GM19397 (cell line): ENCODE data around the gene TK2.

Source experiments
- ATAC-seq: cut with Tn5 transposase; IDR thresholded peaks from one replicate; pipeline ENCODE4 v1.9.1; 2021; ENCODE audit warnings: mild to moderate bottlenecking, moderate library complexity; ENCODE audit not compliant: unreplicated experiment

Gene TK2

DNA sequence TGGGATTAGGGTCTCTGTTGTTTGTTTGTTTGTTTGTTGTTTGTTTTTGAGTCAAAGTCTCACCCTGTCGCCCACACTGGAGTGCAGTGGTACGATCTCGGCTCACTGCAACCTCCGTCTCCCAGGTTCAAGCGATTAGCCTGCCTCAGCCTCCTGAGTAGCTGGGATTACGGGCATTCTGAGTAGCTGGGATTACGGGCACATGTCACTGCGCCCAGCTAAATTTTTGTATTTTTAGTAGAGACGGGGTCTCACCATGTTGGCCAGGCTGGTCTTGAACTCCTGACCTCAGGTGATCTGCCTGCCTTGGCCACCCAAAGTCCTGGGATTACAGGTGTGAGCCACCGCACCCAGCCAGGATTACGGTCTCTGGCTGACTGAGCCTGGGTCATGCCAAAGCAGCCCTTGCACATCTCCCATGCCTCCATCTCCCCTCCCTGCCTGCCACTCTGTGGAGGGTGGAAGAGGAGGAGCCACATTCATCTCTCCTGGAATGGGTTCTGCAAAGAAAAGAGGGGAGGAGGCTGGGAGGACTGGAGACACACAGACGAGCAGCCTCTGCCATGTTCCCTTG, 63.6 kb downstream of the TK2 start:
- ATAC-seq = no peak

DNA sequence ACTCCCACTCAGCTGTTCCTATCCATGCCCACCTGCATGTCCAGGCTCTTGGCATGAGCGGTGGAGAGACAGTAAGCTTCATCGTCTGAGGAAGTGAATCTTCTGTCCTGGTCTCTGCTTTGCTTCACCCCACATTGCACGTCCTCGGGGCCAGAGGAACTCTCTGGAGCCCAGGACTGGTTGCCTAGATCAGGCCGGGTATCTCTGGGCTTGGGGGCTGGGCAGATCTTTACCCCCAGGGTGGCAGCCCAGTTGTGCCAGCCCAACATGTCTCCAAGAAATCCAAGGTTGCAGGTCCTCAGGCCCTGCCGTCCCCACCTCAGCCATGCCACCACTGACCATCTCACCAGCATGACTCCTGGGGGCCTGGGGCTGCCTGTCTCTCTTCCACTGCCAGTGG, 64.5 kb downstream of the TK2 start:
- no peak for ATAC-seq

DNA sequence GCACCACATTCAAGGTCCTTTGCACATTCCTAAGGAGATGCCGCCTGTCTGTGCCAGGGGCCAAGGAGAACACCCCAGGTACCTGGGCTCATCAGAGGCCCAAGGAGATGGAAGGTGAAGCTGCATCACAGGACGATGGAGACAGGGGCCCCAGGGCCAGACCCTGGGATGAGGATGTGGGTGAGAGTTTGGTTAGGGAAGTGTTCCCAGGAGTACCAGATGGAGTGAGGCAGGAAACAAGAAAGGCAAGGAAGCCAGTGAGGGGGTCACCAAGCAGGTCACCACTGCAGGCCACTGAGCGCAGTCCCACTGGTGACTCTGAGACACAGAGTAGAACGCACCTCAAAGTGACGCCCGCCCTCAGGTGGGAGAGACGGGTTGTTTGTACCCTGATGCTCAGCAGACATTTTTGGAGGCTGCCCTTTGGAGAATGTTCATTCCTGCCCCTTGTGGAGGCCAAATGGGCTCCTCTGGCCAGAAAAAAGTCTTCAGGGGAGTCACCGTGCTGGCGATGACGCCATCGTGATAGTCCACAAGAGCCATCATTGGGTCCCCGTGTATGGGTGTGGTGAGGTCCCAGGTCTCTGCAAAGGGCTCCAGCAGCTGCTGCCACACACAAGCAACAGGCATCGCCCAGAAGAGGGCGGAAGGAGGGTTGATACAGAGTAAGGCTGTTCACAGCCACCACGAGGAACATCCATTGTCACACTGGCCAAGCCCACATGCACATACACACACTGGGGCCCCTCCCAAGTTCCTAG, 65.3 kb downstream of the TK2 start:
- no peak for ATAC-seq

DNA sequence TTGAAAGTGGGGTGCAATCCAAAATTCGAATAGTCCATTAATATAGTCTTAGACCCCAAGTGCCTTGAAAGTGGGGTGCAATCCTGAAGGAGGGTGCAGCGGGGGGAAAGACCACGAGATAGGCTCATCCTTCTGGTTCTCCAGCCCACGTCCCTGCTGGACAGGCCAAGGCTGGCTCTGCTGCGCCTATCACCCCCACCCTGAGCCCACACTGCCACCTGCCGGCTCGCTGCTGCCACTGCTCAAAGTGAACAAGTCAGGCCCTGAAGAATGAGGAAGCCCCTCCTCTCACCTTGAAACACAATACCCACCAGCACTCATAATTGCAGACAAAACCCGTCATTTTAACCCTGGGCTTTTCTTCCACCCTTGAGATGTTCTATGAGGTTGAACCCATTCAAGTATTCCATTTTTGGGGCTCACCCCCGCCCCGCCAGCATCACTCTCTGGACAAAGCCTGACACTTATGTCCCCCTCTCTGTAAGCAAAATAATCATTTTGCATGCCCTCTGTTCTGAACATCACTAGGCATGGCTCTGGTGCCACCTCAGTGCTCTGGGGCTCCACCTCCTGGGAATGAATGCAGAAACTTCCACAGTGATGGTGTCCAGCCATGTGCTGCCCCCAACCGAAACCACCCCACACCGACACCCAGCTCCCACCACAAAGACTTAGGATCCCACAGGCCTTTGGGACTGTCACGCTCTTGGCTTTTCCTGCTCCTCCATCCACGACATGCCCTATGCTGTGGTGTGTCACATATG, 66.1 kb downstream of the TK2 start:
- peak; percentile 56 for ATAC-seq

DNA sequence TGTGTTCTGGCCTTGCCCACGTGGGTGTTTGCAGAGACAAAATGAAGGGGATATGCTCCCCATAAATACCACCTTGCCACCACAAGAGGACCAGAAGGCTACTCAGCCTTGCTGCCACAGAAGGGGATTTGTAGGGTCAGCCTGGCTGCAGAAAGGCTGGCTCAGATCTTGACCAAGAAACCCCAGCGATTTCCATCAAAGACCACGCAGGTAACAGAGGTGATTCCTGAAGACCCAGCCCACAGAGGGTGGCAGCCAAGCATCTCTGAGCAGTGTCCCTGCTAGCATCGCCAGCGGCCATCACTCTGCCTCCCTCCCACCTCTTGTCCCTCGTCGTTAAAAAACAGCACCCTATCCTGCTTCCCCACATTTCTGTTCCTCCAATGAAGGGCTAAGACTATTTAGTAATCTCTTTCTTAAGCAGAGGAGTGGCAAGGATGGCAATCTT, 68.0 kb downstream of the TK2 start:
- ATAC-seq = no peak

DNA sequence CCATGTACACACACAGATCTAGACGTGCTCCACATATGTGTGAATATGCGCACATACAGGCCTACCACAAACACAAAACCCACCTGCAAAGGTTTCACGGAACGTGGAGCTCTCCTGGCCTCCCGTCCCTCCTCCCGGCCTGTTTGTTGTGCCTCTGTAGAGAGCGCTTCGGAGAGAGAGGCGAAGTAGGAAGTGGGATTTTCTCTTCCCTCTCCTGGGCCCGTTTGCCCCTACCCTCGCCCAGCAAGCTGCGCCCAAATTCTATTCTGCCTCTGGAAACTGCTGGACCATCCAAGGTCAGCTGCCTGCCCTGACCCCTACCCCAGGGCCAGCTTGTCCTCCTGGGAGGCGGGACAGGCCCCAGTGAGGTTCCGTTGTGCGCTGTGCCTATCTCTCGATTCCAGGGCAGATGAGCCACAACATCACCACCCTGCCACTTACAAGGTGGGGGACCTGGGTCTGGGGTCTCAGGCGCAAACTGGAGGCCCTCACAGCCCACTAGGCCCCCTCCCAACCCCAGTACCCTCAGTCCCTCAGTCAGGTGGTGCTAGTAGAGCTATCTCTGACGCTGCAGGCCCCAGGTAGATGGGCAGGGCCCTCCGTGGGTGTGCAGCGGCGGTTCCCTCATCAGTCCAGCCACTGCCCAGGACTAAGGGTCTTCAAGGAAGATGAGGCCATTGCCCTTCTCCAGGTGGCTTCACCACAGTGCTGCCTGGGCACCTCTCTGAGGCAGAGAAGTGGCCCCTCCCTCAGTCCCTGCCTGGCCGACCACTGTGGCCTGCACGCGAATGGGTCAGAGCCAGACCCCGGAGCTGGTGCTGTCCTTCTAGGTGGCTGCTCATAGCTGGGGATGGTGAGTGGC, 68.6 kb downstream of the TK2 start:
- ATAC-seq = no peak

DNA sequence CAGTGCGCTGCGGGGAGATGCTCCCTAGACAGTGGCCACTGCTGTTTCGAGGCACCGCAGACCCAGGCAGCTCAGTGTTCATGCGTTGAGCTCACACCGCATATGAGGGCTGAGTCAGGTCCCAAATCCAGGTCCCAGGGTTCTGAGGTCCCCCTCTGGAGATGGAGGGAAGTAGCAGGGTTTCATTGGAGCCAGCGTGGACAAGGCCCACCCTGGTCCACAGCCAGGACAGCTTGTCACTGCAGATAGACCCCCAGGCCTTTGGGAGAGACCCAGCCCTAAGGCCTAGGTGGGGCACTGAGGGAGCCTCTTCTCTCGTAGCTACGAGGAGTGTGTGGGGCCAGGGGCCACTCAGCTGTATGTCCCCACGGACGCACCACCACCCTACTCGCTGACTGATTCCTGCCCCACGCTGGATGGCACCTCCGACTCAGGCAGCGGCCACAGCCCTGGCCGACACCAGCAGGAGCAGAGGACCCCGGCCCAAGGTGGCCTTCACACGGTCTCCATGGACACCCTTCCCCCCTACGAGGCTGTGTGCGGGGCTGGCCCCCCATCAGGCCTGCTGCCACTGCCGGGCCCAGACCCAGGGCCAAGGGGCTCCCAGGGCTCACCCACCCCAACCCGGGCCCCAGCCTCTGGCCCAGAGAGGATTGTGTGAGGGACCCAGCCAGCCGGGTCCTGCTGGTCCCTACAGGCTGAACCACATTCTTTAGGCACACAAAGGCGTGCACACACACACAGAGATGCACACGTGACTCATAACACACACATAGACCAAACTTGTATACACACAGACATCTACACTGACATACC, 69.4 kb downstream of the TK2 start:
- no peak for ATAC-seq

DNA sequence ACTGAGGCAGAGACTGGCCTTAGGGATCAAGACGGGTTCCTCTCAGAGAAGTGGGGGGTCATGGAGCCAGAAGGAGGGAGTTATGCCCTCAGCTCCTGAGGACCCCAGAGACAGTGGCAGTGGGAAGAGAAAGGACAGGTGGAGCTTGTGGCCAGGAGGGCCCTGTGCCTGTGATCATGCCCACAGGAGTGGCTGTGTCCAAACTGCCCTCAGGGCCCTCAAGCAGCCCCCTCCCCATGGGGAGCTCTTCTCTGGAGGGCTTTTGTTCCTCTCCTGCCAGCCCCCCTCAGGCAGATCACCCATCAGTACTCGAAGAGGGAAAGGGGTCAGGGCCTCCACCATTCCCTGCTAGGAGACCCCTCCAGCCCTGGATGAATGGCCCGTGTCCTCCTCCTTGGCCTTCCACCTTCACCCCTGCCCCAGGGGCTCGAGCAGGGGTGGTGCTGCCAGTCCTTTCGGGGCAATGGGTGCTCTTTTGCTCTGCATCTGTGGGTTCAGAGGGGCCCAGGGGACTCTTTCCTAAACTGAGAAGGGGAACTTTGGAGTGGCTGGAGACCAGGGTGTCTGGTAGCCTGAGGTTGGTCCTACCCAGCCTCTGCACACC, 70.2 kb downstream of the TK2 start:
- no peak for ATAC-seq

DNA sequence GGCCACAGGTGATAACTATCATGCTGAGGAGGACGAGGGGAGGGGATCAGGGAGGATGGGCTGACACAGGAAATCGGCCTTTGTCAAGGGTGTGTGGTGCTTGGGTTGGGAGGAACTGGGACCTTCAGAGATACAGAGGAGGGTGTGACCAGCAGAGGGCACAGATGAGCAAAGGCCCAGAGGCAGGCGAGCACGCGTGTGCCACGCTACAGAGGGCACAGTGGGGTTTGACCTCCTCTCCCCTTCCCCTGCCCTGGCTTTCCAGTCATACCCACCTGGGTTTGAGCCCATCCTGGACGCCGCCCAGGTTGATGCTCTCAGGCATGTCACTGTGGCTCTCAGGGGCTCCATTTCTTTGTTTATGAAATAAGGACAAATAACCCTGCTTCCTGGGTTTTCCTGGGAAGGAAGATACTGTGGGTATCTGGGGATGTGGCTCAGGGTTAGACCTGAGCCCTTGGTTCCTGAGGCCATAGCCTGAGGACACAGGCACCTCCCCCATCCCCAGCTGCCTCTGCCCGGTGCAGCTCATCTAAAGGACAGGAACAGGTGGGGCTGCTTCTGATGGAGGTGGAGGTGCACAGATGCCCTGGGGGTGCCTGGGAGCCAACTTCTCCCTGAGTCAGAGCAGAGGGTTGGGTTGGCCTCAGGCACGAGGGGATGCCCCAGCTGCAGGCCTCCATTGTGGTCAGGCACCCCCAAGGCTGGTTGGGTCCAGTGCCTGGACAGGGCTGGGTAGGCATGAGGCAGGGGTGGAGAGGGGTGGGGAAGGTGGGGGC, 71.0 kb downstream of the TK2 start:
- no peak for ATAC-seq

DNA sequence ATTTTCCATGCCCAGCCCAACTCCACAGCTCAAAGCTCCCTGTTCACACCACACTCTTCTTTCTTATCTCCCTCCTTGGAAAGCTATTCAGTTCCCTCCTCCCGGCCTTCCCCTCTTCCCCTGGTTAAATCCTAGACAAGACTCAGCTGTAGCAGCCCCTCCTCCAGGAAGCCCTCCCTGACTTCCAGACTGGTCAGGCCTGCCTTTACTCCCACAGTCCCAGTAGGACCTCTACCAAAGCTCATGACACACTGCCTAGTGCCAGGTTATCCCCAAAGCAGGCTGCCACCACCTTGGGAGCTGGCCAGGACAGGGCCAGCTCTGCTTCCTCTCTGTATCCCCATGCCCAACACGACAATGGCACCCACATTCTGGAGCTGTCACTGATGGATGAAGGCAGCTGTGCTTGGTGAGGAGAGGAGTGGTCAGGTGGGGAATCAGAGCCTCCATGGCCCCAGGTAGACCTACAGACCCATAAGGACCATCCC, 72.8 kb downstream of the TK2 start:
- ATAC-seq = no peak

DNA sequence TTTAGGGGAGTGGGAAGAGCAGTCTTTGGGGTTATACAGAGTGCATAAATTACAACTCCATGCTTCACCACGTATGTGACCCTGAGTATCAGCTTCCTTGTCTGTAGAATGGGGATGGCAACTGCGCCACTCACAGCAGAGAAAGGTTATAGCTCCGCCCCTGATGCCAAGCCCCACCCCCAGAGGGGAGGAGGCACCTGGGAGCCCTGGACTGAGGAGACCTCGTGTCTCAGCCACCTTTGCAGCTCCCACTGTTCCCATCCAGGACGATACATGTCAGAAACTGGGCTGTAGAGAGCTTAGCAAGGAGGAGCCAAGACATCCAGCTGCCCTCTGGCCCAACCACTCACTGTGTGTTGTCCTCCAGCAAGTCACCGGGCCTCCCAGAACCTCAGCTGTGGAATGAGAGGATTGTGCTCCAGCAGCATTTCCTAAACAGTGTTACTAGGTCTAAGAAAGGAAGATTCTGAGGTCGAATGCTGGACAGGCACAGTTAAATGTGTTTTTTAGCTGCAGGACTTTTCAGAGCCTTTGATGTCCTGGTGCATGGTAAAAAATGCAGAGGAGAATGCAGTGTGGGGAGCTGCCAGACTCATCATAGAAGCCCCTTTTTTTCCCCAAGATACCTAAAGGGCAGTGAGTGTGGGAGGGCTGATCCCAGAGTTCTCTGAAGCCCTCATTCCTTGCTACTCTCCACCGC, 73.4 kb downstream of the TK2 start:
- no peak for ATAC-seq

DNA sequence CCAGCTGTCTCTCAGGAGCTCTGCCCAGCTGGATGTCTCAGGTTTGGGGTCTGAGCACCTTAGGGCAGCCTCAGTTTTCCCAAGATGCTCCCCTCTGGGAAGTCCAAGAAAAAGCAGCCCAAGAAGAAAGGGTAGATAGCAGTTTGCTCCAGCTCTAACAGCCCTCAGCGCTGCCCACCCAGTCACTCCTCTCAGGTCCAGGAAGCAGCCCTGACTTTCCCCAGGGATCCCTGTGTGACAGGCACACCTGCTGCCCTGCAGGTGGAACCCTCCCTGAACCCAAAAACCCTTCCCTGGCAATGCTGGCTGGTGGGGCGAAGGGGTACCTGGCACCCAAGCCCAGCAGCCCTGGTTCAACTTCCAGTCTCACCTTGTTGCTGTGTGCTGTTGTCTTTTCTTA, 74.7 kb downstream of the TK2 start:
- no peak for ATAC-seq

DNA sequence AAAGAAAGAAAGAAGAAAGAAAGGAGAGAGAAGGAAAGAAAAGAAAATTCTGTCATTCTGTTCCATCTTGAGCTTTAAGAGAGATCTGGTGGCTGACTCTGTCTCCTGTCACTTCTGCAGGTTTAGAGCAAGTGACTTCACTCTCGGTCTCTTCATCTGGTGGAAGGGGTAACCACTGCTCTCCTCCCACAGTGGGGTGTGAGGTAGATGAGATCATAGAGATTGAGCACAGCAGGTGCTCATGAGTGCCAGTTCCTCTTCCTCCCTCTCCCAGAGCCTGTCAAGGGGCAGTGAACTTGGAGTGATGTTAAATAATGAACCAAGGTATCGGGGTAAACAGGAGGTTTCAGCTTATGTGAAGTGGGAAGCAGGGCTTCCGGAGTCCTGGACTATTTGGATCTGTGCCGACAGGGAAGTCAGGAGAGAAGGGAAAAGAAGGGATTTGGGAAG, 75.1 kb downstream of the TK2 start:
- peak; percentile 72 for ATAC-seq

DNA sequence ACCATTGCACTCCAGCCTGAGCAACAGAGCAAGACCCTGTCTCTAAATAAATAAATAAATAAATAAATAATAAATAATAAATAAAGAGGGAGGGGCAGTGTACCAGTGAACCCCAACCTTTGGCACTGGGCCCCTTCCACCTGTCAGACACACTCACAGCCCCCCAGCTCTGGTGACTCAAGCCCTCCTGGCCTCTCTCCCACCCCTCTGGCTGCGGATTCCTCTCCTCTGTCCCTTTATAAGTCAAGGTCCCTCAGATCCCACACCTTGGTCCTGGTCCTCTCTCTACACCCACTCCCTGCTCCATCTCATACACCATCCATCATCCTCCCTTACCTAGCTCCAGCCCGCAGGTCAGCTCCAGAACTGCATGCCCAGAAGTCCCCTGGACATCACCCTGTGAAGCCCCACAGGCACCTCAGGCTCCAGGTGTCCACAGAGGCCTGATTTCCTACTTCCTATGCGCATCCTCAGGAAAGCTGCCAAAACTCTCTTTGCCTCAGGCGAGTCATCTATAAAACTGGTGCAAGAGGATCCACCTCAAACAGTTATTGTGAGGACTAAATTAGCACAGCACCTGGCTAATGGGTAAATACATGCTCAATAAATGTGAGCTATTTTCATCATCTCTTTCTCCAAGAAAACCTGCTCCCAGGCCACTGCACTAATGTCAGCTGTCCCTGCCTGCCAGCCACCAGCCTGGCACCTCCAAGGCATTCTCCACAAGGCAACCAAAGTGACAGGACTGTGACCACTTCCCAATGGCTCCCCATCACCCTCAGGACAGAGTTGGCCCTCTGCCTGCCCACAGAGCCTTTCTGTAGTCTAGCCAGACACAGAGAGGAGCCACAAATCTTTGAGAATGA, 76.0 kb downstream of the TK2 start:
- no peak for ATAC-seq

DNA sequence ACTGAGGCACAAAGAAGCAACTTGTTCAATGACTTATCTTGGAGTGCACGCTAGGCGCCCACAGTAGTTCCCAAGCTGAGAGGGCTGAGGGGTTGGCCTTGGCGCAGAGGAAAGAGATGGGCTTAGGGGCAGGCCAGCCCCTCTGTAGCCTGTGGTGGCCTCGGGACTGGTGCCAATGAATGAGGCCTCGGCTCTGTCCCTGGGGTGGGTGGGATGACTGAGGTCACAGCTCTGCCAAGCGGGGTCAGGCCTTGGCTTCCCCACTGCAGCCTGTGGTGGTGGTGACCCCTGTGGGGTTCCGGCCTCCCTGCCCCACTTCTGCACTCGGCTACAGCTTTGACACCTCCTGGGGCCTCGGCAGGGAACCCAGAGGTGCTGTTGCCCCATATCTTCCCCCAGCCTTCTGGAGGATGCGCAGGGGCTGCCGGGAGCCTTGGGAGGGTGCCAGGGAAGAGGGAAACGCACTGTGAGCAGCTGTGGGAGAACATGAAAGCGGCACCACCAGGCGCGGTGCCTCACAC, 76.8 kb downstream of the TK2 start:
- no peak for ATAC-seq

DNA sequence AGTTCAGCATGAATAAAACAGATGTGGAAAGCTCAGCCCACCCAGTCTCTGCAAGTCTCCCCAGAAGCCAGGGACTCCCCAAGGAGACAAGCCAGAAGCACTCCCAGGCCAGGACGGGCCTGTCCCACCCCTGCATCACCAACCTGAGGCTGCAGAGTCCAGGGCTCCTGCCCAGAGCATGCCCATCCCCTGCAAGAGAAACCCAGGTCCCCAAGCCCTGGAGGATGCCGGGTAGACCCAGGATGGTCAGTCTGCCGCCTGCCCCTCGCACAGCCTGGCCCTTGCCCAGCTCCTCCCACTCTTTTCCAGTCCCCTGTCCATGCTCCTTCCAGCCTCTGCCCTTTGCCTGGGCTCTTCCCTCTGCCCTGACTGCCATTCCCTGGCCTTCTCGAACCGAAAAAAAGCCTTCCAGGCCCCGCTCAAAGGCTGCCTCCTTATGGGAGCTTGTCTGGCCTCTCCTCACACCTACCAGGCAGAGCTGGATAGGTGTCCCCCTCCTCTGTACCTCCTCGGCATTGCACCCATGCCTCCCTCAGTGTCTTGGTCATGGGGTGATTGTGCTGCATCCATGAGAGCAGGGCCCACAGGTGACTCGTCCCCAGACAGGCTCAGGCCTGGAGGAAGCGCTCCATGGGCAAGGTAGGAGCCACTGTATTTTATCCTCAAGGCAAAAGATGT, 78.1 kb downstream of the TK2 start:
- no peak for ATAC-seq

DNA sequence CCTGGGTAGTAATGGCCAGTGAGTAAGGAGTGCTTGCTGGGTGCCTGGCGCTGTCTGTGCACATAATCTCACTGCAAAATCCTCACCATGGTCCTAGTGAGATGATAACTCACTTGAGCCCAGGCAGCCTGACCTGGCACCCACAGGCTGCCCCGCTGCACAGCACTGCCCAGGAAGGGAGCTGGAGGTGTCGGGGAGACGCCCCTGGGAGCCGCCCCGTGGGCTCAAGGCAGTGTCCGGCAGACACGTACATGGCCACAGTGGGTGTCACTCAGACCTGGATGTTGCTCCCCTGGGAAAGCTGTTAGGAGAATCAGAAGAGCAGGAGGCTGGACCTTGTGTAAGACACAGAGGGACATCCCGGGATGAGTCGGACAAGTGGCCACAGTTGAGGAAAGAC, 78.7 kb downstream of the TK2 start:
- ATAC-seq = no peak
